AG09309 (cell line): Measurements from ENCODE around the gene DDR2.

Source experiments
- DNase-seq: peaks from one replicate; pipeline ENCODE4 v3.0.0-alpha.2; 2010; ENCODE audit warnings: low read depth
- H3K4me3 ChIP-seq: 2 replicates; pipeline ENCODE4 v1.5.1; 2011; ENCODE audit warnings: mild to moderate bottlenecking, low read depth, low read length, moderate library complexity; ENCODE audit not compliant: control insufficient read depth
- CTCF ChIP-seq: IDR thresholded peaks from 2 replicates; pipeline ENCODE4 v1.5.1; 2011; ENCODE audit warnings: mild to moderate bottlenecking, low read depth, low read length, inconsistent platforms; ENCODE audit not compliant: insufficient read depth, control insufficient read depth; ENCODE audit errors: missing control alignments

DDR2 gene

GRCh38 chr1:162710780-162711465 is 78.7 kb downstream of the DDR2 start:
- no peak overlapping the region for H3K4me3 ChIP-seq
- no peak for TF ChIP-seq CTCF
- DNase-seq: no peak

- TF ChIP-seq CTCF: no peak
- no peak for DNase-seq
- H3K4me3 ChIP-seq: no peak overlapping the region
Observed at GRCh38 chr1:162712317-162713029, 80.2 kb downstream of the DDR2 start.

DNA sequence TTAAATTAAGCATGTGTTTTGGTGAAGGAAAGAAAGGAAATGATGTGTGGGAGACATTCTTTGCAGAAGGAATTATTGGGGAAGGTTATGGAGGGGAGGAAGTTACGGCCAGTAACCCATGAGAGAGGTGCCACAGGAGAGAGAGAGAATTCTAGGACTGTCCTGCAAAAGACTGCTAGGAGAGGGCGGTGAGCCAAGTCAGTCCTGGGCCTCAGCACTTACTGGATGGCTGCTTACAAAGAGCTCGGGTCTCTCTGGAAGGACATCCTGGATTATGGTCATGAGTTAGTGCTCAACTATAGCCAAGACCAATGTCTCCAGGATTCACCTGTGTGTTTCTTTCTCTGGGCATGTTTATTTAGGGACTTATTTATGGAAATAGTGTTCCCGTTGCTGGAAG is 83.9 kb downstream of the DDR2 start:
- no peak for TF ChIP-seq CTCF
- DNase-seq: no peak
- H3K4me3 ChIP-seq: no peak overlapping the region

DNA sequence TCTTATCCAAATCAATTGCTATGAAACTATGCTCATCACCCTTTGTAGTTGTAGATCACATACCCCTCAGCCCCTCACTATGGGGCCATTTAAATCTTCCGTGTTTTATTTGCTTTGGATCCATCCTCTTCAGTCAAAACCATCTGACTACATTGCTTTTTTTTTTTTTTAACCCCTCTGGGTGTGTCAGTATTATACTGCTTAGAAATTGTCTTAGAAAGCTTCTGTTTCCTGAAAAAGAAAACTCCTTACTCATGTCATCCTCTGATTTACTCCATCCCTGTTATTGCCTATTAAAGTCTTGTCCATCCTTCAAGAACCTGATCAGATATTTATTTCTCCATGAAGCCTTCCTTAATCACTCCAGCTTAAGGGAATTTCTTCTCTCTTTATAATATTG is 84.3 kb downstream of the DDR2 start:
- H3K4me3 ChIP-seq: no peak overlapping the region
- no peak for DNase-seq
- TF ChIP-seq CTCF: no peak

DNA sequence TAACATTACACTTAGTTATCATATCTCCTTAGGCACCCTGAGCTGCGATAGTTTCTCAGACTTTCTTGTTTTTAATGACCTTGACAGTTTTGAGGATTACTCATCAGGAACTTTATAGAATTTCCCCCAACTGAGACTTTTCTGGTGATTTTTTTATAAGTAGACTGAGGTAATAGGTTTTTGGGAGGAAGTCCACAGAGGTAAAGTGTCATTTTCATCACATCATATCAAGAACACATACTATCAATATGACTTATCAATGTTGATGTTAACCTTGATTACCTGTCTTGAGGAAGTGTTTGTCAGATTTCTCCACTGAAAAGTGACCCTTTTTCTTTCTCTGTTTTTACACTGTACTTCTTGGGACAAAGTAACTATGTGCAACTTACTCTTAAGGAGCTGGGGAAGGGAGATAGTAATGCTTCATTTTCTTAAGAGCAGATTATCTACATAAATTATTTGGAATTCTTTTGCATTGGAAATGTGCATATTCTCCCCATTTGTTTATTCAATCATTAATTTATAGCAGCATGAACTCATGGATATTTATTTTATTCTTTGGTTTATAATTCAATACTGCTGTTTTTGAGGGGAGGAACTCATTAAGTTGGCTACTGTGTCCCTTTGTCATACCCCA is 85.4 kb downstream of the DDR2 start:
- no peak for TF ChIP-seq CTCF
- no peak overlapping the region for H3K4me3 ChIP-seq
- DNase-seq: no peak

DNA sequence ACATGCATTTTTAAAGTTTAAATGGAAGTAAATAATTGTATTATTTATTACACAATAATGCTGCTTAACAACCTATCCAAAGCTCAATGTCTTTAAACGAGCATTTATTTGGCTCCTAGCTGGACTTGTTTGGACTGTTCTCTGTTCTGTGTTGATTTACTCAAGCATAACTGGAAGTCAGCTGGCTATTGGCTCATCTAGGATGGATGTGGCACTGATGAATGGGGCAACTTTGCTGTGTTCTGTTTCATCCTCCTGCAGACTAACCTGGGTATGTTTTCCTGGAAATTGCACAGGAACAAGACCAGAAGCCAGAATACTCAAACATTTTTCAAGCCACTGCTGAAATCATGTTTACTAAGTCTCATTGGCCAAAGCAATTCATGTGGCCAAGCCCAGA is 87.4 kb downstream of the DDR2 start:
- no peak for TF ChIP-seq CTCF
- no peak overlapping the region for H3K4me3 ChIP-seq
- DNase-seq: no peak
